HUES6 (cell line): ENCODE results near the gene SLMAP.

Source experiments
- H3K27ac ChIP-seq: 2 replicates; pipeline ENCODE4 v1.7.0; 2013; ENCODE audit warnings: low read depth, mild to moderate bottlenecking, low read length, inconsistent platforms
- H3K27me3 ChIP-seq: 2 replicates; pipeline ENCODE4 v1.6.1; 2013; ENCODE audit warnings: low read length; ENCODE audit not compliant: control insufficient read depth, insufficient read depth
- H3K36me3 ChIP-seq: 2 replicates; pipeline ENCODE4 v1.6.1; 2013; ENCODE audit warnings: low read length; ENCODE audit not compliant: control insufficient read depth, insufficient read depth
- H3K4me1 ChIP-seq: 2 replicates; pipeline ENCODE4 v1.6.1; 2013; ENCODE audit warnings: low read length; ENCODE audit not compliant: control insufficient read depth, insufficient read depth
- H3K4me3 ChIP-seq: 2 replicates; pipeline ENCODE4 v1.5.1; 2013; ENCODE audit warnings: low read depth, low read length
- H3K9ac ChIP-seq: one replicate; pipeline ENCODE4 v1.6.1; 2013; ENCODE audit warnings: mild to moderate bottlenecking, low read length
- H3K9me3 ChIP-seq: 2 replicates; pipeline ENCODE4 v1.6.1; 2013; ENCODE audit warnings: low read depth, low read length; ENCODE audit not compliant: control insufficient read depth, insufficient read depth

Gene SLMAP

GRCh38 chr3:57974796-57975388, 218.8 kb downstream of the SLMAP start:
- Histone ChIP-seq H3K27ac (no peak overlapping the region), H3K4me1 (peaks cover 26% of the 10 kb centered on the region), H3K36me3 (no peaks in the 10 kb centered on the region), H3K4me3 (no peak overlapping the region), H3K27me3 (no peaks in the 10 kb centered on the region), H3K9ac (no peak overlapping the region), H3K9me3 (no peaks in the 10 kb centered on the region)

GRCh38 chr3:57977818-57978235, 221.7 kb downstream of the SLMAP start:
- no peaks in the 10 kb centered on the region for H3K9me3 ChIP-seq
- no peaks in the 10 kb centered on the region for H3K36me3 ChIP-seq
- H3K4me3 ChIP-seq: no peak overlapping the region
- no peak overlapping the region for H3K27ac ChIP-seq
- peaks cover 10% of the 10 kb centered on the region; the same call in 1 of the 2 replicates for H3K4me1 ChIP-seq
- H3K9ac ChIP-seq: no peak overlapping the region
- H3K27me3 ChIP-seq: no peaks in the 10 kb centered on the region

GRCh38 chr3:57978316-57978715, 222.2 kb downstream of the SLMAP start:
- no peak overlapping the region for H3K4me3 ChIP-seq
- no peak overlapping the region for H3K9ac ChIP-seq
- H3K27me3 ChIP-seq: no peaks in the 10 kb centered on the region
- H3K27ac ChIP-seq: no peak overlapping the region
- H3K4me1 ChIP-seq: peaks cover 7% of the 10 kb centered on the region; the same call in 1 of the 2 replicates
- no peaks in the 10 kb centered on the region for H3K36me3 ChIP-seq
- no peaks in the 10 kb centered on the region for H3K9me3 ChIP-seq
